Suppressor macrophage treated with lipopolysaccharide for 4 hours (primary cell): Measurements from ENCODE around the gene ZNF555.
"Not testable (repeated sequence)": the region's sequence is repeated elsewhere in the genome, so short reads cannot be mapped to it uniquely, and the experiment has no call there.

ENCODE experiments used
- DNase-seq: peaks from one replicate; pipeline ENCODE4 v3.0.0-alpha.2; 2020

ZNF555 gene

DNA sequence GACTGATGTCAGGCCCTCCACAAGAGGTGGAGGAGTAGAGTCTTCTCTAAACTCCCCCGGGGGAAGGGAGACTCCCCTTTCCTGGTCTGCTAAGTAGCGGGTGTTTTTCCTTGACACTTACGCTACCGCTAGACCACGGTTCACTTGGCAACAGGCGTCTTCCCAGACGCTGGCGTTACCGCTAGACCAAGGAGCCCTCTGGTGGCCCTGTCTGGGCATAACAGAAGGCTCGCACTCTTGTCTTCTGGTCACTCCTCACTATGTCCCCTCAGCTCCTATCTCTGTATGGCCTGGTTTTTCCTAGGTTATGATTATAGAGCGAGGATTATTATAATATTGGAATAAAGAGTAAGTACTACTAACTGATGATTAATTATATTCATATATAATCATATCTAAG is 30.9 kb downstream of the ZNF555 start:
- DNase-seq = peak; percentile 28

DNA sequence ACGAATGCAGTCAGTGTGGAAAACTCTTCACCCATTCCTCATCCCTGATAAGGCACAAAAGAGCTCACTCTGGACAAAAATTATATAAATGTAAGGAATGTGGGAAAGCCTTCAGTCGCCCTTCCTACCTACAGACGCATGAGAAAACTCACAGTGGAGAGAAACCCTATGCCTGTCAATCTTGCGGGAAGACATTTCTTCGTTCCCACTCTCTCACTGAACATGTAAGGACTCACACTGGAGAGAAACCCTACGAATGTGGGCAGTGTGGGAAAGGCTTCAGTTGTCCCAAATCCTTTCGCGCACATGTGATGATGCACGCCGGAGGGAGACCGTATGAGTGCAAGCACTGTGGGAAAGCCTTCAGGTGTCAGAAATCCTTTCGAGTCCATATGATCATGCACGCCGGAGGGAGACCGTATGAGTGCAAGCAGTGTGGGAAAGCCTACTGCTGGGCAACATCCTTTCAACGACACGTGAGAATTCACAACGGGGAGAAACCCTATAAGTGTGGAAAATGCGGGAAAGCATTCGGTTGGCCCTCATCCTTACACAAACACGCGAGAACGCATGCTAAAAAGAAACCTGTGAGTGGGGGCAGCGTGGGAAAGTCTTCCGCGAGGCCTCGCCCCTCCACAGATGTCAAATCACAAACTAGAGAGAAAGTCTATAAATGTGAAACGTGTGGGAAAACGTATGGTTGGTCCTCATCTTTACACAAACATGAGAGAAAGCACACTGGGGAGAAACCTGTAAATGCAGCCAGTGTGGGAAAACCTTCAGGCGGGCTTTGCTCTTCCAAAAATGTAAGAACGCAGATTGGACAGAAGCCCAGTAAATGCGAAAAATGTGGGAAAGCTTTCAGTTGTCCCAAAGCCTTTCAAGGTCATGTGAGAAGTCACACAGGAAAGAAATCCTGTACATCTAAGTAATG is 36.4 kb downstream of the ZNF555 start:
- no peak for DNase-seq

DNA sequence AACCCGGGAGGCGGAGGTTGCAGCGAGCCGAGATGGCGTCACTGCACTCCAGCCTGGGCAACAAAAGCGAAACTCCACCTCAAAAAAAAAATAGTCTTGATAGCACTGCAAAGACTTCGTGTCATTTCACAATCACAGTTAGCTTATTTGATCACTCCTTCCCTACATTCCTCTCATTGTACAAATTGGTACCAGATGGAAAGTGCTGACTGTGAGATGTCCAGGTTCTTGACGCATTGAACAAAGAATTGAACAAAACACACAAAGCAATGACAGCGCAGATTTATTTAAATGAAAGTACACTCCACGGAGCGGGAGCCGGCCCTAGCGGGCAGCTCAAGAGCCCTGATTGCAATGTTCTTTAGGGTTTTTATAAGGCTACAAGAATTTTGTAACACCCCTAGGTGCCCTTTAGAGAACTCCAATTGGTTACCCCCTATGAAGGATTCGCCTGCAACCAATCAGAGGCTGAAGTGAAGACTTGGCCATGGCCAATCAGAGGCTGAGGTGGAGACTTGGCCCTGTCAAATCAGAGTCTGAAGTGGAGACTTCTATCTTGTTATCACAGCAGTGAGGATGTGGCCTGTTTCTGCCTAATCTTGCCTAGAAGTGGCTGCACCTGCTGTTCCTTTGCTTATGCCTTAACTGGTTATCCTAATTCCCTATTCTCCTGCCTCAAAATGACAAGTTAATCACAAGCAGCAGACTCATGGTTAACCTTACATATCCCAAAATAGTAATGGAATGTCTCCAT is 42.6 kb downstream of the ZNF555 start:
- no peak for DNase-seq

DNA sequence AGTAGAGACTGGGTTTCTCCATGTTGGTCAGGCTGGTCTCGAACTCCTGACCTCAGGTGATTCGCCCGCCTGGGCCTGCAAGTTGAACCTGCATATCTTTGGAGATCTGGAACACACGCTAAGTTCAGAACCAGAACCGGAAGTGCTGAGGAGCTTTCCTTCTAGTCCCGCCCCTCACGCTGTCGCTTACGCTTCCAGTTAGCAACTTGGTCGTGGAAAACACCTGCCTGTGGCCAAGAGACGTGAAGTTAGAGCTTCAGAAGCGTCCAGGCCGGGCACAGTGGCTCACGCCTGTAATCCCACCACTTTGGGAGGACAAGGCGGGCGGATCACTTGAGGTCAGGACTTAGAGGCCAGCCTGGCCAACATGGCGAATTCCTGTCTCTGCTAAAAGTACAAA is 44.5 kb downstream of the ZNF555 start:
- no peak for DNase-seq

DNA sequence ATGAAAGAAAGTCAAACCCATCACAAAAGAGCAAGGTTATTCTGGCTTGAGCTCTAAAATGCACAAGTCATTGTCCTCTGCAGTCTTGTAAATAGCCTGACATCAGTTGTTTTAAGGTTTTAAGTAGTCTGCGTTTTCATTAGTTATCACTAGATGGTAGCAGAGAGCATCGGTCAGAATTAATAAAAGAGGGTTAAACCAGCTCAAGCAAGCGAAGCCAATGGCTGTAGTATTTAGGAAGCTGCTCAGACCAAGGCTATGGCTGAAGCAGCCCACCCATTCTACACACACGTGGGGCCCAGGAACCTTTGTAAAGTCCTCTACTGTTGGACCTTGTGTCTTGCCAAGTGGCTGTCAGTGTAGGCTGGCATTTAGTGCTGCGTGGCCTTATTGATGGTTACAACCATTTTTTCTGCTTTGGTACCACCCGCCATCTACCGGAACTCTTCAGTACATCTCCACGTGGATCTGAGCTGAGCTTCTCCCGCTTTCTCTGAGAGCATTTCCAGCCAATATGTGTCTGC is 46.2 kb downstream of the ZNF555 start:
- peak; percentile 62 for DNase-seq

DNA sequence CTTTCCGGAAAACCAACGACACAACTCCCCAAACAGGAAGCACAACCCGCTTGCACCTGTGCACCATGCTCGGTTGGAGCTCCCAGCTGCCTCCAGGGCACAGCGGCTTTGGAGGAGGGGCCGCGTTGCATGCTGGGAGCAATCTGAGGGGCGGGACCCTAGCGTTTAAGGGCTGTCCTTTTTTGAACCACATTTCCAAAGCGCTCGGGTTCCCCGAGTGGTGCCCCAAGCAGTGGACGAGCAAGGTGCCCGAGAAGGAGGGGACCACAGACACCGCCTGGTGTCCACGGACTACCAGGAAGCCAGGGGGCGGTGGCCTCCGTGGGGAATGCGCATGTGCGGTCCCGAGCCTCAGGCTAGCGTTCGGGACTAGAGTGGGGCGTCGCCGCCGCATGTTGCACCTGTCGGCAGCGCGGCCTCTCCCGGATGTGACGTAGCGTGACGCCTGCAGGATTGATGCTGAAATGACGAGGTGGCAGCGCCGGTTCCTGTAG is 47.5 kb downstream of the ZNF555 start:
- DNase-seq = no peak

DNA sequence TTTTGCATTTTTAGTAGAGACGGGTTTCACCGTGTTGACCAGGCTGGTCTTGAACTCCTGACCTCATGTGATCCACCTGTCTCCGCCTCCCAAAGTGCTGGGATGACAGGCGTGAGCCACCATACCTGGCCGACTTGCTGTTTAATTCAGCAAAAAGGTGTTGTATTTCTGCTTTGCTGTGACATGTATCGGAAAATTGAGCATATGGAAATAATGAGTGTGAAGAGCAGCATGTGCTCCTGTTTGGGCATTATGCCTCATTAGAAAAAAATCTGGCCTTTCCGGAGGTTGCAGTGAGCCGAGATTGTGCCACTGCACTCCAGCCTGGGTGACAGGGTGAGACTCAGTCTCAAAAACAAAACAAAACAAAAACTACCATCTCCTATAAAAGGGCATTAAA is 49.3 kb downstream of the ZNF555 start:
- not testable (repeated sequence) for DNase-seq

DNA sequence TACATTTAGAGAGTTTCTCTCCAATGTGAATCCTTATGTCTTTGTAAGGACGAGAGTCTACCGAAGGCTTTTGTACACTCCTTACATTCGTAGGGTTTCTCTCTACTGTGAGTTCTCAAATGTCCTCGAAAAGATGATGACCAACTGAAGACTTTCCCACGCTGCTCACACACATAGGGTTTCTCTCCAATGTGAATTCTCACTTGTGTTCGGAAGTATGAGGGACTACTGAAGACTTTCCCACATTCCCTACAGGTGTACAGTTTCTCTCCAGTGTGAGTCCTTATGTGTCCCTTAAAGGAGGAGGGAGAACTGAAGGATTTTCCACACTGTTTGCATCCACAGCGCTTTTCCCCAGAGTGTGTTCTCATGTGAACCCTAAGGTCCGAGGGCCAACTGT is 55.4 kb downstream of the ZNF555 start:
- no peak for DNase-seq

DNA sequence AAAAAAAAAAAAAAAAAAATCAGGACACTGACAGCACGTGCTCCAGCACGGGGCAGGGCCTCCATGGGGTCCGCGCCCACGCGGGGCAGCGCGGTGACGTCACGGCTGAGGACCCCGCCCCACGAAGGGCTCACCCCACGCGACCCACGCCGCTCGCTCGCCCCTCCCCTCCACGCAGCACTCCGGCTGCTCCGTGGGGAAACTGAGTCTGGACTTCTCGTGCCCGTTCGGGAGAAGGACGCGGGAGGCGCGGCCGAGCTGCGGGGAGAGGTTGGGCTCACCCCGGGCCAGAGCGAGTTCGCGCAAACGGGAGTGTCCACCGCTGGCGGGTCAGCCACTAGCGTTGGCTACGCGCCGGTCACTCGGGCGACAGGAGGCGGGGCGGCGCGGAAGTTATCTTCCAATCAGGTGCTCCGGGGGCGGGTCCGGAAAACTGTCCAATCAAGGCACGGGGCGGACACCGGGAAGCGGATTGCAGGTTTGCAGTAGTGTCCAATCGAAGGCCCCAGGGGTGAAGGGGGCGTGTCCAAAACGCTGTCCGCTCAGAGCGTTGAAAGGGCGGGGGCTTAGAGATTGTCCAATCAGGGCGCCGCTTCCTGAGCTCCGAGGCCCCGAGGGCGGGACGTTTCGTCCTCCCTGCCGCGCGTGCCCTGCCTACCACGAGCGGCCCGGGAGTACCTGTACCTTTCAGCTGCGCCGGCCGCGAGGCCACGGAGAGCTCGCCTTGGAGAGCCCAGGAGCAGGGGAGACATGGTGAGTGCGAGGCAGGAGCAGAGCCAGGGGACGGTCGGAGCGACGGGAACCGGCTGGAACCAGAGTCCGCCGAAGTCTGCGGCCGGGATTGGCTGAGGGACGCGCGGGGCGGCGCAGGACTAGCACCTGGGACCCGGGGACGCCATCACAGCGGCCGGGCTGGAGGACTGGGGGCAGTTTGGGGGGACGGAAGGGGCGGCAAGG is 59.3 kb downstream of the ZNF555 start, which contains the start of gene ZNF57:
TSS of gene ZNF57 (plus strand) at position 633 of the 957 bp plus-strand sequence. CDS start at position 751, 118 bp downstream.
- DNase-seq = peak; percentile 100

DNA sequence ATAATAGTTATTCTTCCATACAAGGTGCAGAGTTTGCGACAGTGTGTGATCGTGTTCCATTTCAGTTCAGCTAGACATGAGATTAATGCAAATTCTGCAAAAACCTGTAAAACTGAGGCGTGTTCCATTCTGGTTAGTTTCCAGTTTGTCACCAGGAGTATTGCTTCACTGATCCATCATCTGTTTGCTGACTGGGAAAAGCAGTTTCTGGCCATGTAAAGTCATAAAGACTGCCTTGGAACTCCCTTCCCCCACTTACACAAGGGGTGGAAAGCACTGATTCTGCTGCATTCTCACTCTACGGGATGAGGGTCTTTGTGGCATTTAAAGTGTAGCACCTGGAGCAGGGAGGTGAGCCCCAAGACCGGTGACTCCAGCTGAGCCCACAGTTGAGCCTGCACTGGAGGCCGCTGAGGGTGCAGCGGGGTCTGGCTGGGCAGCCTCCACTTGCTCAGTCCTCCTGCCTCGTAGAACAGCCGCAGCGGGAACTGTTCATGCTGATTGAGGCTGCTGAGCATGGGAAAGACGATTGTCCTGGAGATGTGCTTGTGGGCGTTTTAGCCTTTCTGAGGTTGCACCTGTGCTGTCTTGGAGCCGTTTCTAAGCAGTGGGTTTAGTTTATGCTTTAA is 61.4 kb downstream of the ZNF555 start:
- DNase-seq = no peak

DNA sequence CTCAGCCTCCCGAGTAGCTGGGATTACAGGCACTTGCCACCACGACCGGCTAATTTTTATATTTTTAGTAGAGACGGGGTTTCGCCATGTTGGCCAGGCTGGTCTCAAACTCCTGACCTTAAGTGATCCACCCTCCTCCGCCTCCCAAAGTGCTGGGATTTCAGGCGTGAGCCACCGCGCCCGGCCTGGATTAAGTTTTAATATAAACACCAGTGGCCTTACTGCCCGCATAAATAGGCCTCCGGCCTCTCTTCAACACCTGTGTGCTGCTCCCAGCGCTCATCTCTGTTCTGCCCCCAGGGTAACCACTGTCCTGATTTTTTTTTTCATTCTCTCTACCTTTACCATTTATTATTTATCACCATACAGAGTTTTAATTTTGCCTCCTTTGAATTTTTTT is 62.1 kb downstream of the ZNF555 start:
- not testable (repeated sequence) for DNase-seq

DNA sequence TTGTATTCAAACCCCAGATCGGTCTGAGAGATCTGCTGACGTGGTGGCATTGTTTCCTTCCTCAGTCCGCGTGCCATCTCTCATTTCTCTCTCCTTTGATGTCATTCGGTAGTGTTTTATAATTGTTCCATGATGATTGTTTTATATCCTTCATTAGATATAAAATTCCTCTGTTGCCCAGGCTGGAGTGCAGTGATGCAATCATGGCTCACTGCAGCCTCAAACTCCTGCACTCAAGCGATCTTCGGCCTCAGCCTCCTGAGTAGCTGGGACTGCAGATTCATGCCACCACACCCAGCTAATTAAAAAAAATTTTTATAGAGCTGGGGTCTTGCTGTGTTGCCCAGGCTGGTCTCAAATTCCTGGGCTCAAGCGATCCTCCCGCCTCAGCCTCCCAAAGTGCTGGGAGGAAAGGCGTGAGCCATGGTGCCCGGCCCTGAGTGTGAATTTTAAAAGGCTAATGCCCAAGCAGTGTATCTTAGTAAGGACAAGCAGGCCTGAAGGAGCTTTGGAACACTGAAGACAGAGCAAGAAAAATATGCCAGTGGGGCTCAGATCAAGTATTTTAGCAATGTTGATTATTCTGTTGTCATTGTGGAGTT is 64.7 kb downstream of the ZNF555 start:
- DNase-seq = no peak

DNA sequence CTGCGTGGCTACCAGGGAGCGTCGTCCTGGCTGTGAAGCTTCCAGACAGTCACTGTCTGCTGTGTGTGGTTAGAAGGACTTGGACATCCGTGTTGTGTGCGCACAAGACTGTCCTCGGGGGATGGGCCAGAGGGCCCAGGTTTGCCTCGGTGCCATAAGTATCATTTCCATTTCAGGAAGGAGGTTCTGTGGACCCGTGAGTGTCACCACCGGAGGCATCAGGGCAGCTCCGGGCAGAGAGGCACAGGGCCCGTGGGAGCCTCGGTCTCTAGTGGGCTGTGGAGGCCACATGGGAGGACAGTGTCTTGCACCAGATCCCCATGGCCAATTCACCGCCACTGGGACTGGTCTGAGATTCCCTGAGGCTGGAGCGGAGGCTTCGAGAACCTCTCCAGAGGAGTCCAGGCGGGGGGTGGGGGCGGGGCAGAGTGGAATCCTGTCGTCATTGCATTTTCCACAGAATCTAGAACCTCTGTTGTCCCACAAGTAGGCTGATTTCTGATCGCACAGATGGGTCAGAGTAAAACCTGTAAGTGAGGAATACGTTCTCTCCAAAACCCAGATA is 65.4 kb downstream of the ZNF555 start:
- no peak for DNase-seq
